H9 (cell line): ENCODE measurements around the gene IFT122. TPM values are rescaled to one million over a fixed set of nuclear protein-coding genes. Genes with fewer than 3 reads are reported as not detected.
"Not testable (repeated sequence)": the region's sequence is repeated elsewhere in the genome, so short reads cannot be mapped to it uniquely, and the experiment has no call there.

Source experiments
- DNase-seq: peaks from one replicate; pipeline ENCODE4 v3.0.0-alpha.2; 2017
- H2AFZ ChIP-seq: one replicate; pipeline ENCODE4 v1.6.1; 2013; ENCODE audit warnings: mild to moderate bottlenecking, low read length, control low read depth, moderate library complexity
- H2AK5ac ChIP-seq: 2 replicates; pipeline ENCODE4 v1.6.1; 2013; ENCODE audit warnings: low read length, control low read depth, mixed read lengths; ENCODE audit not compliant: insufficient read length
- H2BK120ac ChIP-seq: one replicate; pipeline ENCODE4 v1.6.1; 2013; ENCODE audit warnings: low read depth, mild to moderate bottlenecking, low read length, control low read depth, inconsistent platforms; ENCODE audit not compliant: poor library complexity, severe bottlenecking
- H2BK12ac ChIP-seq: 2 replicates; pipeline ENCODE4 v1.6.1; 2013; ENCODE audit warnings: low read length, control low read depth, mixed read lengths, low read depth; ENCODE audit not compliant: insufficient read length
- H2BK15ac ChIP-seq: 2 replicates; pipeline ENCODE4 v1.6.1; 2013; ENCODE audit warnings: low read depth, low read length, control low read depth
- H2BK20ac ChIP-seq: one replicate; pipeline ENCODE4 v1.6.1; 2013; ENCODE audit warnings: low read depth, mild to moderate bottlenecking, low read length, control low read depth, inconsistent platforms; ENCODE audit not compliant: poor library complexity, severe bottlenecking
- H2BK5ac ChIP-seq: 2 replicates; pipeline ENCODE4 v1.6.1; 2013; ENCODE audit warnings: low read length, control low read depth, mixed read lengths; ENCODE audit not compliant: insufficient read length
- H3K14ac ChIP-seq: 2 replicates; pipeline ENCODE4 v1.6.1; 2013; ENCODE audit warnings: low read length, control low read depth; ENCODE audit not compliant: insufficient read depth
- H3K18ac ChIP-seq: 2 replicates; pipeline ENCODE4 v1.6.1; 2013; ENCODE audit warnings: low read depth, mild to moderate bottlenecking, mixed read lengths, low read length, control low read depth; ENCODE audit not compliant: insufficient read length
- H3K23ac ChIP-seq: 2 replicates; pipeline ENCODE4 v1.6.1; 2013; ENCODE audit warnings: low read length, control low read depth, mixed read lengths, low read depth; ENCODE audit not compliant: insufficient read length
- H3K23me2 ChIP-seq: 2 replicates; pipeline ENCODE4 v1.6.1; 2013; ENCODE audit warnings: low read depth, mild to moderate bottlenecking, mixed read lengths, low read length, control low read depth; ENCODE audit not compliant: insufficient read length, poor library complexity, severe bottlenecking
- H3K27ac ChIP-seq: 2 replicates; pipeline ENCODE4 v1.5.1; 2013; ENCODE audit warnings: low read length, control low read depth, mixed read lengths, low read depth; ENCODE audit not compliant: insufficient read length
- H3K27me3 ChIP-seq: 2 replicates; pipeline ENCODE4 v1.6.1; 2013; ENCODE audit warnings: low read length, control low read depth, inconsistent platforms; ENCODE audit not compliant: insufficient read depth
- H3K4ac ChIP-seq: 2 replicates; pipeline ENCODE4 v1.6.1; 2013; ENCODE audit warnings: low read depth, mild to moderate bottlenecking, control low read depth, inconsistent platforms, low read length, moderate library complexity
- H3K4me1 ChIP-seq: 2 replicates; pipeline ENCODE4 v1.6.1; 2013; ENCODE audit warnings: low read length, control low read depth, inconsistent platforms; ENCODE audit not compliant: insufficient read depth
- H3K4me2 ChIP-seq: 2 replicates; pipeline ENCODE4 v1.6.1; 2013; ENCODE audit warnings: low read length, control low read depth, mixed read lengths; ENCODE audit not compliant: insufficient read length, insufficient read depth
- H3K56ac ChIP-seq: 2 replicates; pipeline ENCODE4 v1.6.1; 2013; ENCODE audit warnings: low read depth, mild to moderate bottlenecking, mixed read lengths, low read length, control low read depth; ENCODE audit not compliant: insufficient read length
- H3K79me1 ChIP-seq: 2 replicates; pipeline ENCODE4 v1.6.1; 2013; ENCODE audit warnings: low read depth, mild to moderate bottlenecking, moderate library complexity, low read length, control low read depth, inconsistent platforms; ENCODE audit not compliant: insufficient read depth, poor library complexity, severe bottlenecking
- H3K79me2 ChIP-seq: 2 replicates; pipeline ENCODE4 v1.6.1; 2013; ENCODE audit warnings: low read length, control low read depth, inconsistent platforms; ENCODE audit not compliant: insufficient read depth
- H3K9ac ChIP-seq: 2 replicates; pipeline ENCODE4 v1.6.1; 2013; ENCODE audit warnings: low read length, control low read depth, mixed read lengths; ENCODE audit not compliant: insufficient read length; ENCODE audit errors: extremely low read depth
- H3K9me3 ChIP-seq: one replicate; pipeline ENCODE4 v1.6.1; 2013; ENCODE audit warnings: low read depth, low read length, inconsistent platforms; ENCODE audit not compliant: control insufficient read depth
- H3T11ph ChIP-seq: one replicate; pipeline ENCODE4 v1.6.1; 2013; ENCODE audit warnings: mild to moderate bottlenecking, low read length, control low read depth, inconsistent platforms
- H4K20me1 ChIP-seq: one replicate; pipeline ENCODE4 v1.6.1; 2013; ENCODE audit not compliant: control insufficient read depth, insufficient read length, insufficient read depth
- H4K5ac ChIP-seq: 2 replicates; pipeline ENCODE4 v1.6.1; 2013; ENCODE audit warnings: low read depth, mild to moderate bottlenecking, mixed read lengths, low read length, control low read depth; ENCODE audit not compliant: insufficient read length
- H4K8ac ChIP-seq: replicated peaks from 2 replicates; pipeline ENCODE4 v1.6.1; 2013; ENCODE audit warnings: low read length, control low read depth, mixed read lengths, low read depth; ENCODE audit not compliant: insufficient read length
- H4K91ac ChIP-seq: 2 replicates; pipeline ENCODE4 v1.6.1; 2013; ENCODE audit warnings: low read depth, mild to moderate bottlenecking, moderate library complexity, mixed read lengths, low read length, control low read depth; ENCODE audit not compliant: insufficient read length
- H3K27ac Mint-ChIP-seq, 3 experiments: 2 replicates in 2 of 3; 3 replicates in 1 of 3; pipeline ENCODE4 v1.8.0; 2020 to 2021; ENCODE audit warnings: mixed read lengths in 3 of 3, mild to moderate bottlenecking in 1 of 3, moderate library complexity in 1 of 3
- H3K27me3 Mint-ChIP-seq: 2 replicates; pipeline ENCODE4 v1.8.0; 2021; ENCODE audit warnings: low read depth, mild to moderate bottlenecking, moderate library complexity, mixed read lengths
- H3K36me3 Mint-ChIP-seq, 3 experiments: 2 replicates in 2 of 3; 3 replicates in 1 of 3; pipeline ENCODE4 v1.8.0; 2020 to 2021; ENCODE audit warnings: low read depth in 3 of 3, mixed read lengths in 3 of 3; ENCODE audit not compliant: insufficient read depth in 1 of 3
- H3K4me1 Mint-ChIP-seq, 2 experiments: 2 replicates each; pipeline ENCODE4 v1.8.0; 2020; ENCODE audit warnings: mixed read lengths in 2 of 2
- H3K4me3 Mint-ChIP-seq, 2 experiments: 2 replicates in 1 of 2; 3 replicates in 1 of 2; pipeline ENCODE4 v1.8.0; 2020 to 2021; ENCODE audit warnings: mild to moderate bottlenecking in 2 of 2, mixed read lengths in 2 of 2, moderate library complexity in 1 of 2
- H3K9me3 Mint-ChIP-seq, 2 experiments: 2 replicates in 1 of 2; 3 replicates in 1 of 2; pipeline ENCODE4 v1.8.0; 2020; ENCODE audit warnings: mild to moderate bottlenecking in 2 of 2, mixed read lengths in 2 of 2, moderate library complexity in 1 of 2
- WGBS: extraction: QIAGEN DNeasy Blood & Tissue Kit; methylation state at CpG from one replicate; pipeline ENCODE4 v1.1.7; 2013; ENCODE audit warnings: missing lambda C conversion rate, low lambda C conversion rate, mixed read lengths; ENCODE audit not compliant: insufficient read length; ENCODE audit errors: extremely low coverage; 5-methylcytosine and 5-hydroxymethylcytosine counted together
- total RNA-seq: library from RNA; stranded (reverse); gene quantifications from 2 replicates; pipeline ENCODE4 v1.2.1, GENCODE V29; 2021
- TF ChIP-seq, protein P1 (sequence below): fragments of 200-600 bp; sonication (generic); conservative IDR thresholded peaks from 3 replicates; pipeline ENCODE4 v1.8.0; 2021; ENCODE audit warnings: antibody characterized with exemption, mild to moderate bottlenecking

IFT122 gene
- total RNA-seq, 1 experiment from 2014 or later: 19.3 TPM

DNA sequence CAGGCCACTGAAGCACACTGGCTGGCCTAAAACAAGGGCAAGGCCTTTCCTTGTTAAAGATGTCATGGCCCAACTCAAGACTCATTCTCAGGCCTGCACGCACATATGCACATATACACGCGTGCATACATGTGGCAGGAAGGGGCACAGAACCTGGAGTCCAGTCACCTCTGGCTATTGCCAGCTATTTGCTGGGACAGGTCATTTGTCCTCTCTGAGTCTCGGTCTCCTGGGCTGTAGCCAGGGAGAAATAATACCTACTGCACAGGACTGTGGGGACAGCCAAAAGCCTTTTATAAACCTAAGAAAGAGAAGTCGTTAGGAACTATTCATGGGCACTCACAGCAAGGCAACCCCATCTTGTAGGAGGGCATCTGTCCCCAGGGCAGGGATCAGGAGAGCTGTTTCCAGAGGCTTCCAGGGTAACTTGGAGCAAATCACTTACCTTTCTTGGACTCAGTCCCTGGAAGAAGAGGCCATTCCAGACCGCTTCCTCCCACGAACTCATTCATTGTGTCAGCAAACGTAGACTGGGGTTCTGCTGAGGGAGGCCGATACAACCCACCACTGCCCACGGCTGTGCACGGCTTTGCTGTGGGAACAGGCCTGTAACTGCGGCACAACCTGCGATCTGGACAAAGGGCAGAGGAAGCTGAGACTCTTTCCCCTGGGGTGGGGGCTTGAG, 47.3 kb downstream of the IFT122 start:
- H3K36me3 Mint-ChIP-seq: peaks cover 2 to 21% (median 9%) of the 10 kb centered on the region in 3 experiments; a peak in 6 of 7 replicates
- H3K79me2 ChIP-seq: no peaks in the 10 kb centered on the region
- no peak overlapping the region for H3T11ph ChIP-seq
- no peaks in the 10 kb centered on the region for H3K9me3 Mint-ChIP-seq
- H3K27ac ChIP-seq: no peak overlapping the region
- H2BK15ac ChIP-seq: no peak overlapping the region
- peak overlapping the region; percentile 68 to 83 (median 79); a peak in 6 of 7 replicates for H3K27ac Mint-ChIP-seq
- no peak overlapping the region for H2AK5ac ChIP-seq
- no peaks in the 10 kb centered on the region for H4K20me1 ChIP-seq
- TF ChIP-seq, protein P1, sequence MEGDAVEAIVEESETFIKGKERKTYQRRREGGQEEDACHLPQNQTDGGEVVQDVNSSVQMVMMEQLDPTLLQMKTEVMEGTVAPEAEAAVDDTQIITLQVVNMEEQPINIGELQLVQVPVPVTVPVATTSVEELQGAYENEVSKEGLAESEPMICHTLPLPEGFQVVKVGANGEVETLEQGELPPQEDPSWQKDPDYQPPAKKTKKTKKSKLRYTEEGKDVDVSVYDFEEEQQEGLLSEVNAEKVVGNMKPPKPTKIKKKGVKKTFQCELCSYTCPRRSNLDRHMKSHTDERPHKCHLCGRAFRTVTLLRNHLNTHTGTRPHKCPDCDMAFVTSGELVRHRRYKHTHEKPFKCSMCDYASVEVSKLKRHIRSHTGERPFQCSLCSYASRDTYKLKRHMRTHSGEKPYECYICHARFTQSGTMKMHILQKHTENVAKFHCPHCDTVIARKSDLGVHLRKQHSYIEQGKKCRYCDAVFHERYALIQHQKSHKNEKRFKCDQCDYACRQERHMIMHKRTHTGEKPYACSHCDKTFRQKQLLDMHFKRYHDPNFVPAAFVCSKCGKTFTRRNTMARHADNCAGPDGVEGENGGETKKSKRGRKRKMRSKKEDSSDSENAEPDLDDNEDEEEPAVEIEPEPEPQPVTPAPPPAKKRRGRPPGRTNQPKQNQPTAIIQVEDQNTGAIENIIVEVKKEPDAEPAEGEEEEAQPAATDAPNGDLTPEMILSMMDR: no peak
- H2BK12ac ChIP-seq: no peak overlapping the region
- no peak overlapping the region for H2BK20ac ChIP-seq
- no peak overlapping the region for H2AFZ ChIP-seq
- no peak overlapping the region for H3K4me3 Mint-ChIP-seq
- H3K56ac ChIP-seq: no peak overlapping the region
- H3K23ac ChIP-seq: no peak overlapping the region
- H3K9ac ChIP-seq: peak overlapping the region; percentile 25
- no peak overlapping the region for H2BK5ac ChIP-seq
- peaks cover 5% of the 10 kb centered on the region; the same call in 1 of the 2 replicates for H3K27me3 Mint-ChIP-seq
- no peak overlapping the region for H4K91ac ChIP-seq
- H3K4me2 ChIP-seq: no peak overlapping the region
- H3K14ac ChIP-seq: no peak overlapping the region
- no peak overlapping the region for H3K18ac ChIP-seq
- H3K27me3 ChIP-seq: no peaks in the 10 kb centered on the region
- H3K79me1 ChIP-seq: no peaks in the 10 kb centered on the region
- H3K4me1 Mint-ChIP-seq: peaks cover 47 to 49% of the 10 kb centered on the region in 2 experiments
- H3K9me3 ChIP-seq: no peaks in the 10 kb centered on the region
- H3K23me2 ChIP-seq: no peaks in the 10 kb centered on the region
- H2BK120ac ChIP-seq: no peak overlapping the region
- no peak overlapping the region for H3K4ac ChIP-seq
- H4K5ac ChIP-seq: no peak overlapping the region
- H4K8ac ChIP-seq: no peak overlapping the region
- WGBS: no CpG with 5 or more reads among the region's 13 CpGs
- H3K4me1 ChIP-seq: peaks cover 11% of the 10 kb centered on the region; the same call in 1 of the 2 replicates
- DNase-seq: no peak

GRCh38 chr3:129487868-129488335, 47.9 kb downstream of the IFT122 start:
- H4K8ac ChIP-seq, H2BK20ac ChIP-seq, H3K27me3 Mint-ChIP-seq, H2BK5ac ChIP-seq, H3K9ac ChIP-seq, H2AK5ac ChIP-seq, H3K18ac ChIP-seq, H3K4me3 Mint-ChIP-seq, H3K9me3 ChIP-seq, H2BK15ac ChIP-seq, H3K79me1 ChIP-seq, H3K14ac ChIP-seq, H4K91ac ChIP-seq, H3K27ac ChIP-seq, H4K20me1 ChIP-seq, H2BK120ac ChIP-seq, H3K4ac ChIP-seq, H3K79me2 ChIP-seq, H3K27me3 ChIP-seq, H4K5ac ChIP-seq, H3K9me3 Mint-ChIP-seq, H3K23me2 ChIP-seq, H3K4me1 ChIP-seq, H2AFZ ChIP-seq, H3K4me2 ChIP-seq, H3K56ac ChIP-seq, H2BK12ac ChIP-seq, H3K23ac ChIP-seq, H3T11ph ChIP-seq: not testable (repeated sequence)
- DNase-seq: peak; percentile 36
- WGBS: no CpG with 5 or more reads among the region's 4 CpGs
- Mint-ChIP-seq H3K27ac (peak overlapping the region; percentile 68 to 83 (median 79); a peak in 6 of 7 replicates), H3K36me3 (peaks cover 2 to 22% (median 13%) of the 10 kb centered on the region in 3 experiments; a peak in 6 of 7 replicates), H3K4me1 (peaks cover 41 to 45% of the 10 kb centered on the region in 2 experiments)
